ENCODE data around the gene BRAT1.

The BRAT1 gene

DNA sequence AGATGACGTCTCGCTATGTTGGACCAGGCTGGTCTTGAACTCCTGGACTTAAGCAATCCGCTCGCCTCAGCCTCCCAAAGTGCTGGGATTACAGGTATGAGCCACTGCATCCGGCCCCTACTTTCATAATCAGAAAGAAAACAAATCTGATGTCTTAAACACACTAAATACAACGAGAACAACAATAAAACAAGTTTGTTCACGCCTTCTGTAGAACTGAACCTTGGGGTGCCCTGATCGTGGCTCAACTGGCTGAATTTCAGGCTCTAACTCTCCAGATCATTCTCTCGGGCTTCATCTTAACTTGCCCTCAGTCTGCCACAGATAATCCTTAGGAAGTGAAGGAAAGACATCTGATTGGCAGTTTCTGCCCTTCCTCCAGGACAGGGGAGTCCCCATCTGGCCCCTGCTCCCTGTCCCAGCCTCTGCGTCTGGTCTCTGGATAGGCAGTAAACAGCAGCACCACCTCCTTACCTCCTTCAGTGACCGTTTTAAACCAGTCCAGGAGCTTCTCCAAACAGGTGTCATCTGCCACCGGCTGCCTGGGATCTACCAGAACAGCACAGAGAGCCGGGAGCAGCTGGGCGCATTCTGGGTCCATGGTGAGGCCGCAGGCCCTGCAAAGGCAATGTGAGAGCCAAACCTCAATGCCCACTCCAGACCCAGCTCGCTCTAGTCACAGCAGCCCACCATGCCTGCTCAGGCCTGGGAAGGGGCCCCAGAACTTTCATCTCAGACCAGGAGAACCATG is 1.3 kb downstream of the BRAT1 start:
- no peaks in the 10 kb centered on the region for H3K27me3 ChIP-seq (ENCODE audit: insufficient read depth, low read length)
- H3K9ac ChIP-seq (ENCODE audit: low read length), result peak overlapping the region; percentile 65
- H3K4me2 ChIP-seq (ENCODE audit: low read length), result peak overlapping the region; percentile 97
- peaks cover 18% of the 10 kb centered on the region for H3K36me3 ChIP-seq (ENCODE audit: insufficient read depth, low read length)
- H3F3A ChIP-seq (ENCODE audit: insufficient read depth, low read length), result no peaks in the 10 kb centered on the region
- TF ChIP-seq EZH2 (IDR thresholded peaks at IDR 0.05; ENCODE audit: borderline replicate concordance, low read length) (no peak), CTCF (IDR thresholded peaks at IDR 0.05; ENCODE audit: low read length) (no peak)
- H3K79me2 ChIP-seq (ENCODE audit: insufficient read depth, low read length), result no peaks in the 10 kb centered on the region
- no peaks in the 10 kb centered on the region for H3K9me3 ChIP-seq (ENCODE audit: low read length)
- H3K4me1 ChIP-seq (ENCODE audit: insufficient read depth, low read length, severe bottlenecking), result peaks cover 22% of the 10 kb centered on the region
- peak overlapping the region; percentile 87 for H3K4me3 ChIP-seq (ENCODE audit: low read depth, low read length, poor library complexity, severe bottlenecking)
- H3K27ac ChIP-seq (ENCODE audit: low read depth, low read length, poor library complexity, severe bottlenecking), result peak overlapping the region; percentile 44
- no peaks in the 10 kb centered on the region for H3K9me2 ChIP-seq (ENCODE audit: low read depth, low read length)
- no peaks in the 10 kb centered on the region for H4K20me1 ChIP-seq (ENCODE audit: insufficient read depth, low read length)
- no peak overlapping the region for H2AFZ ChIP-seq (ENCODE audit: low read length)

DNA sequence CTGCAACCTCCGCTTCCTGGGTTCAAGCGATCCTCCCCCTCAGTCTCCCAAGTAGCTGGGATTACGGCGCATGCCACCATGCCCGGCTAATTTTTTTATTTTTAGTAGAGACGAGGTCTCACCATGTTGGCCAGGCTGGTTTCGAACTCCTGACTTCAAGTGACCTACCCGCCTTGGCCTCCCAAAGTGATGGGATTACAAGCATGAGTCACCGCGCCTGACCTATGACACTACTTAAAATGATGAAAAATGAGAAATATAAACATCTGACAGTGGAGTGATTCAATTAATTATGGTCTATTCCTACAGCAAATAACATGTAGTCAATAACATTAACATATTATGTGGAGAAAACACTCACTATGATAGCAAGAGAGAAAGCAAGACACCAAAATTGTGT is 2.2 kb downstream of the BRAT1 start:
- Histone ChIP-seq H4K20me1 (ENCODE audit: insufficient read depth, low read length) (no peaks in the 10 kb centered on the region), H2AFZ (ENCODE audit: low read length) (no peak overlapping the region), H3K4me2 (ENCODE audit: low read length) (no peak overlapping the region), H3K27ac (ENCODE audit: low read depth, low read length, poor library complexity, severe bottlenecking) (no peak overlapping the region), H3K9me3 (ENCODE audit: low read length) (no peaks in the 10 kb centered on the region), H3F3A (ENCODE audit: insufficient read depth, low read length) (no peaks in the 10 kb centered on the region), H3K4me1 (ENCODE audit: insufficient read depth, low read length, severe bottlenecking) (peaks cover 16% of the 10 kb centered on the region), H3K9ac (ENCODE audit: low read length) (no peak overlapping the region), H3K27me3 (ENCODE audit: insufficient read depth, low read length) (no peaks in the 10 kb centered on the region), H3K79me2 (ENCODE audit: insufficient read depth, low read length) (no peaks in the 10 kb centered on the region), H3K9me2 (ENCODE audit: low read depth, low read length) (no peaks in the 10 kb centered on the region), H3K4me3 (ENCODE audit: low read depth, low read length, poor library complexity, severe bottlenecking) (no peak overlapping the region), H3K36me3 (ENCODE audit: insufficient read depth, low read length) (peaks cover 27% of the 10 kb centered on the region)
- TF ChIP-seq CTCF (IDR thresholded peaks at IDR 0.05; ENCODE audit: low read length), result no peak
- no peak for TF ChIP-seq EZH2 (IDR thresholded peaks at IDR 0.05; ENCODE audit: borderline replicate concordance, low read length)

- Histone ChIP-seq H3K4me3 (ENCODE audit: low read depth, low read length, poor library complexity, severe bottlenecking) (no peak overlapping the region), H3K79me2 (ENCODE audit: insufficient read depth, low read length) (no peaks in the 10 kb centered on the region), H2AFZ (ENCODE audit: low read length) (no peak overlapping the region), H3K9ac (ENCODE audit: low read length) (no peak overlapping the region), H3K4me2 (ENCODE audit: low read length) (no peak overlapping the region), H3K27me3 (ENCODE audit: insufficient read depth, low read length) (no peaks in the 10 kb centered on the region), H4K20me1 (ENCODE audit: insufficient read depth, low read length) (no peaks in the 10 kb centered on the region), H3K36me3 (ENCODE audit: insufficient read depth, low read length) (peaks cover 39% of the 10 kb centered on the region), H3K9me2 (ENCODE audit: low read depth, low read length) (no peaks in the 10 kb centered on the region), H3K9me3 (ENCODE audit: low read length) (no peaks in the 10 kb centered on the region), H3F3A (ENCODE audit: insufficient read depth, low read length) (no peaks in the 10 kb centered on the region), H3K27ac (ENCODE audit: low read depth, low read length, poor library complexity, severe bottlenecking) (no peak overlapping the region), H3K4me1 (ENCODE audit: insufficient read depth, low read length, severe bottlenecking) (peaks cover 16% of the 10 kb centered on the region)
- TF ChIP-seq EZH2 (IDR thresholded peaks at IDR 0.05; ENCODE audit: borderline replicate concordance, low read length), result no peak
- no peak for TF ChIP-seq CTCF (IDR thresholded peaks at IDR 0.05; ENCODE audit: low read length)
Measured at GRCh38 chr7:2551418-2551817, 3.9 kb downstream of the BRAT1 start.
